Neural cell (in vitro differentiated cells): Measurements from ENCODE around the gene SEMA7A.

ENCODE experiments used
- CTCF ChIP-seq: fragments of 450-650 bp; IDR thresholded peaks from 2 replicates; pipeline ENCODE4 v1.5.1; 2014; ENCODE audit warnings: antibody characterized with exemption, mild to moderate bottlenecking, moderate library complexity; ENCODE audit not compliant: poor library complexity, severe bottlenecking
- EP300 ChIP-seq: fragments of 450-650 bp; conservative IDR thresholded peaks from 2 replicates; pipeline ENCODE4 v1.6.1; 2014; ENCODE audit warnings: antibody characterized with exemption, mild to moderate bottlenecking, moderate library complexity; ENCODE audit not compliant: poor library complexity, severe bottlenecking
- EZH2 ChIP-seq: fragments of 200-600, 300-800 bp; shearing (Covaris generic), sonication (generic); IDR thresholded peaks from 2 replicates; pipeline ENCODE4 v1.6.1; 2014; ENCODE audit warnings: antibody characterized with exemption, low read length, borderline replicate concordance, mild to moderate bottlenecking; ENCODE audit not compliant: insufficient read depth, poor library complexity, severe bottlenecking
- POLR2AphosphoS5 ChIP-seq: IDR thresholded peaks from 2 replicates; pipeline ENCODE4 v1.6.1; 2012
- RAD21 ChIP-seq: fragments of 450-650 bp; conservative IDR thresholded peaks from 2 replicates; pipeline ENCODE4 v1.6.1; 2014; ENCODE audit warnings: antibody characterized with exemption, mild to moderate bottlenecking, moderate library complexity
- REST ChIP-seq: IDR thresholded peaks from 2 replicates; pipeline ENCODE4 v1.6.1; 2012; ENCODE audit warnings: borderline replicate concordance
- SMC3 ChIP-seq: fragments of 450-650 bp; conservative IDR thresholded peaks from 2 replicates; pipeline ENCODE4 v1.6.1; 2014; ENCODE audit warnings: antibody characterized with exemption, mild to moderate bottlenecking, moderate library complexity; ENCODE audit not compliant: poor library complexity
- TAF1 ChIP-seq: IDR thresholded peaks from 2 replicates; pipeline ENCODE4 v1.6.1; 2012; ENCODE audit warnings: low read depth

- no peak for TF ChIP-seq POLR2AphosphoS5
- TF ChIP-seq REST, result no peak
- TF ChIP-seq EZH2, result no peak
- no peak for TF ChIP-seq CTCF
- no peak for TF ChIP-seq TAF1
- TF ChIP-seq RAD21, result no peak
- no peak for TF ChIP-seq EP300
- no peak for TF ChIP-seq SMC3
Observed at GRCh38 chr15:74468341-74469032, 34.7 kb upstream of the SEMA7A start.
